Colon (tissue), 2 donors: ENCODE results near the gene LENG9.
"Not testable (repeated sequence)": the region's sequence is repeated elsewhere in the genome, so short reads cannot be mapped to it uniquely, and the experiment has no call there.

ENCODE experiments used
- FAIRE-seq: peaks from 2 replicates; lab custom pipeline; 2012; peaks lifted over from hg19 to GRCh38; lab: Jason Lieb, UNC
- donor health status: control.
- donor health status: control.

LENG9 gene

GRCh38 chr19:54459282-54460229 lies 4.0 kb downstream of the LENG9 start:
- FAIRE-seq: no peak

- FAIRE-seq: no peak
Observed at GRCh38 chr19:54458648-54459281, 4.8 kb downstream of the LENG9 start.

GRCh38 chr19:54457773-54458647 lies 5.6 kb downstream of the LENG9 start:
- FAIRE-seq: no peak

GRCh38 chr19:54456423-54457373 lies 6.9 kb downstream of the LENG9 start:
- no peak for FAIRE-seq

GRCh38 chr19:54455786-54456422 lies 7.7 kb downstream of the LENG9 start:
- no peak for FAIRE-seq

- no peak for FAIRE-seq
Observed at GRCh38 chr19:54454781-54455675, 8.6 kb downstream of the LENG9 start.

- FAIRE-seq: no peak
Observed at GRCh38 chr19:54453921-54454780, 9.4 kb downstream of the LENG9 start.

GRCh38 chr19:54452626-54453025 lies 11.0 kb downstream of the LENG9 start:
- no peak for FAIRE-seq

- no peak for FAIRE-seq
Observed at GRCh38 chr19:54451997-54452396, 11.6 kb downstream of the LENG9 start.

GRCh38 chr19:54451331-54451871 lies 12.2 kb downstream of the LENG9 start:
- FAIRE-seq: no peak

- no peak for FAIRE-seq
Observed at GRCh38 chr19:54449701-54450069, 13.9 kb downstream of the LENG9 start.

GRCh38 chr19:54448774-54449700 lies 14.5 kb downstream of the LENG9 start, which contains the start of gene LENG8:
Gene LENG8, plus strand, starts transcription at chr19:54449199. Its CDS starts 2,146 bp downstream, at chr19:54451345.
- no peak for FAIRE-seq

GRCh38 chr19:54448040-54448773 lies 15.4 kb downstream of the LENG9 start:
- FAIRE-seq: no peak

GRCh38 chr19:54446349-54446748 lies 17.2 kb downstream of the LENG9 start:
- FAIRE-seq: not testable (repeated sequence)

- FAIRE-seq: no peak
Observed at GRCh38 chr19:54444737-54445136, 18.8 kb downstream of the LENG9 start.

GRCh38 chr19:54440641-54441040 lies 22.9 kb downstream of the LENG9 start:
- FAIRE-seq: no peak
